Measurements from ENCODE around the gene RASL12.
A peak's percentile ranks its signal among the peaks of the same experiment; 100 is the strongest.
"Not testable (repeated sequence)": the region's sequence is repeated elsewhere in the genome, so short reads cannot be mapped to it uniquely, and the experiment has no call there.

The RASL12 gene

GRCh38 chr15:65052956-65053355 lies 14.8 kb downstream of the RASL12 start:
- no peak for DNase-seq

DNA sequence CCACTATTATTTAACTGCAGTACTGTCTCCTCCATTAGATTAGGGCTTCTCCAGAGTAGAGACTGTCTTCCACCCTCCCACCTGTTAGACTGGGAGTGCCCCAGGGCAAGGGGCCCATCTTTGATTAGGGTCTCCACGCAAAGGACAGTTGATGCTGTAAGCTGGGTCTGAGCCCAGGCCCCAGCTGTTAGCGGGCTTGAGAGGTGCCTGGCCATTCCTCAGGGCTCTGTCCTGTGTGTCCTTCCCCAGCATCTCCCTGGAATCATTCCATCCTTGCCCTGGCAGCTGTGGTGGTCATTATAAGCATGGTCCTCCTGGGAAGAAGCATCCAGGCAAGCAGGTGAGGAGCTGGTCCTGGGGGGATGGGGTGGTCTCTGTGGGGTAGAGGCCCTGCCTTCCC lies 16.5 kb downstream of the RASL12 start:
- no peak for DNase-seq

DNA sequence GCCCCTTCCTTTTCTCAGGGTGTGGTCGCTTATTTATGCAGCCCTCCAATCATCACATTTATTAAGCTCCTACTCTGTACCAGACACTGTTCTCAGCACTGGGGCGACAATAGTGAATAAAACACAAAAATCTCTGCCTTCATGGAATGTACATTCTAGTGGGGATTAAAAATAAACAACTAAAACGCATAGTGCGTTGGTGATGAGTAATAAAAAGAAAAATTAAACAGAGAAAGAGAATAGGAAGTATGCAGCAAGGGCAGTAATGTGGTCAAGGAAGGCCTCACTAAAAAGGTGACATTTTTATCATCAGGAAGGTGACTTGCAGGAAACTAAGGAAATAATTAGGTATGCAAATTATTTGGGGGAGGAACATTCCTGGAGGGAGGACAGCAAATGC lies 17.5 kb downstream of the RASL12 start:
- DNase-seq: no peak

GRCh38 chr15:65049418-65049840 lies 18.4 kb downstream of the RASL12 start:
- DNase-seq: peak; percentile 80

DNA sequence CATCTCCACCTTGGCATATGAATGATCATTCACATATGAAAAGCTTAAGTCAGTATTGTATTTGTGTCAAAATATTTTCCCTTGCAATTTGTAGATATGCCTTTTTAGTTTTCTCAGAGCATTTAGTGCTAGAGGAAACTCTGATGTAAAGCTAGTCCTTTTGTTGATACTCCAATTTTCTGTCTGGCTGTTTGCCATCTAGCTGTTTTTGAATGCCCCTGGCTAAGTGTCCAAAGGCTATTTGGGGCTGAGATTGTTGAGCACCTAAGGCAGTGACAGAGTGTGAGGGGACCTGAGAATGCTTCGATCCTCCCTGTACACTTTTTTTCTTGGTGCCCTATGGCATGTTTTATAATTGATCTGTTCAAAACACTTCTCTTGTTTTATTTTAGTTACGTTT lies 19.6 kb downstream of the RASL12 start:
- DNase-seq: no peak

DNA sequence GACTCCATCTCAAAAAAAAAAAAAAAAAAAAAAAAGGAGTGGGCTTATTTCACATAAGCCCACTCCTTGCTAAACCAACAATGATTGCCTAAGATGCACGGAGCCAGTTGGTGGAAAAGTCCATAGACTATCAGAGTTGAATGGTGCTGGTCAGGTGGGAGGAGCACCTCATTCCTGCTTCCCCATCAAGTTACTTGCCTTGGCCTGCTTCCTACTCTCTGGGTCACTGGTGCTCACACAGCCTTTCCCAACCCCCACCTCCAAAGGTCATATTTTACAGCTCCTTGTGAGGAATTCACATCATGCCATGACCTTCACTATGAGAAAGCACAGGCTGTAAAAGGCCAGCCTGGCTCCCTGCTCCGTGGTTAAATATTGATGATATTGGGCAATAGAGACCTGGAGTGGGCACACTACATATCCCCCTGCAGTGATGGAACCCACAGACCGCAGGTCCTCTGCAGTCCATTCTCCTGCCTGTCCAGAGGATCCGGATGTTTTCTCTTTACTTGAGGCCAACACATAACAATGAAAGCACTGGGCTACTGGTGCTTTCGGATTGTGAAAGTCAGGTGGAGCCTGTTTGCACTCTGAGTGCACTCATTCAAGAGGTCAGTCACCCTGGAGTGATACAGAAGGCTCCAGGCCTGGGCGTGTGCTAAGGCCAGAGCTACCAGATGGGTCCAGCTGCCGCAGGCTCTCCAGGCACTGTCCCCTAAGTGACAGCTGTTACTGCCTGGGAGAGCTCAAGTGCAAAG lies 22.9 kb downstream of the RASL12 start, which contains the start of gene SLC51B:
Gene SLC51B (plus strand): TSS at position 664 of the 758 bp plus-strand sequence. CDS start 4,618 bp downstream, outside the sequence.
- no peak for DNase-seq

- not testable (repeated sequence) for DNase-seq
Observed at GRCh38 chr15:65044218-65044617, 23.6 kb downstream of the RASL12 start.

DNA sequence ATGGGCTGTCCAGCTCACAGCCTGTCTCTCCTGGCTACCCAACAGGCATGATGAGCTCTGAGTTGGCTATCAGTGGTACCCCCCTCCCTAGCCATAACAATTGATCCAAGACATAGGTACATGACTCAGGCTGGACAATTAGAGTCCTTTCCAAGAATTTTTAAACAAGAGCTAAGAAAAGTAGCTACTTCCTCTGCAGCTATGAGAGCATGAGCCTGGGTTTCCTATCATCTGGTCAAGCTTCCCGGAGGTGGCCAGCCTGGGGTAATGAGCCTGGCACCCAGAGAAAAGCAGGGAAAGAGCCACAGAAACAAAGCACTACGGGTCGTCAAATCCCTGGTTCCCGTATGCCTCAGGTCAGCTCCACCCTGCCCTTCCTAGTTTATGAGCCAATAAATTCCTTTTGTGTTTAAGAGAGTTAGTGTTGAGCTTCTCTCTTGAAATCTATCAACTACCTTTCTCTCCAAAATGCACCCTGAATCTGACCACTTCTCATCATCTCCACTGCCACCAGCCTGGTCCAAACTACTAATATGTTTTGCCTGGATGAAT lies 24.9 kb downstream of the RASL12 start:
- DNase-seq: no peak

GRCh38 chr15:65041787-65042186 lies 26.0 kb downstream of the RASL12 start:
- no peak for DNase-seq

GRCh38 chr15:65040461-65040860 lies 27.3 kb downstream of the RASL12 start:
- no peak for DNase-seq

GRCh38 chr15:65038836-65039235 lies 29.0 kb downstream of the RASL12 start:
- DNase-seq: no peak

GRCh38 chr15:65038428-65038827 lies 29.4 kb downstream of the RASL12 start:
- DNase-seq: no peak

DNA sequence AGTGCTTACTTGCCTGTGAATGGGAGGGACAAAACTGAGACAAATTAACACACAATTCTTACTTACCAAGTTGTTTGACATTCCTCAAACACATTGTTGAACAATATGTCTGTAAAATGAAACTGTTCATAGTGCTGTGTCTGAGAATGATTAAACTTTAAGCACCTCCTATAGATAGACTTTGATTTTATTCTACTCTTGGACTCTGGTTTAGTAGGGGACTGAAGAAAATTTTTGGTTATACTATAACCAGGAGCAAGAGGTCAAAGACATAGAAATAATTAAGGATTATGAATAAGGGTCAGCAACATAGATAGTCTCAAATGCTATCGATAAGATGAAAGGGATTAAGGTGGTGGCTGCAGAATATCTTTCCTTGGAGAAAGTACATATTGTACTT lies 30.5 kb downstream of the RASL12 start:
- no peak for DNase-seq

DNA sequence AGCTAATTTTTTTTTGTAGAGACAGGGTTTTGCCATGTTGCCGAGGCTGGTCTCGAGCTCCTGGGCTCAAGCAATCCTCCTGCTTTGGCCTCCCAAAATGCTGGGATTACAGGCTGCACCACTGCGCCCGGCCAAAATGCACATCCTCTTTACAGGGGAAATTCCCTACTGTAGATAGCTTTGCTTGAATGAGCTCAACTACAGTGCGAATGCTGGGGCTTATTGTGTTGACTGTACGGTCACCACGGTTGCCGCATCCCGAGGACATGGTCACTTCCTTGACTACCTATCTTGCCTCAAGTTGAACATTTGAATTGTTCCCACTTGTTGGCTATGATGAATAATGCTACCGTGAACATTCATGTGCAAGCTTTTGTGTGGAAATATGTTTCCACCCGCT lies 33.1 kb downstream of the RASL12 start:
- no peak for DNase-seq

DNA sequence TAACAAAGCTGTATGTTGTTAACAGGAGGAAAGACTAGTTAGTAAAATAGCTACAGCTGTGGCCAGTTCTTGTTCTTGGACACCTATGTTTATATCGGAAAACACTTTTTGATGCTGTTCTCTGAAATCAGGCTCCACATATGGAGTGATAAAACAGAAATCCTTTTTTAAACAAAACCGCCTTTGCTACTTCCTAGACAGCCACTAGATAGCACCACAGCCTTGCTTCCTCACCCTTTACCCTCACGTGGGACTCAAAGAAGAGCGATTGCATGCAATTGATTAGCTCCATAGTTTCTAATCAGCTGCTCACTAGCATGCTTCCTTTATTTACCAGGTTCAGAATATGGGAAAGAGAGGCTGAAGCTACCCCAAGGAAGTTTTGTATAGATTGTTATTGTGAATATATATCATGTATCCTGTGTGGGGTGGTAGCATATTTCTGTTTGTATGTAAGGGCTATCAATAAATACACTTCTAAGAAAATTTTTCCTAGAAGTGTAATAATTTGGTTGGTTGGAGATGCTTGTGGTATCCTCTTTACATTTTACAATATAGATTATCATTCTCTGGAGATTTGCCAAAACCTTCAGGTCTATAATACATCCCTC lies 34.0 kb downstream of the RASL12 start:
- no peak for DNase-seq

DNA sequence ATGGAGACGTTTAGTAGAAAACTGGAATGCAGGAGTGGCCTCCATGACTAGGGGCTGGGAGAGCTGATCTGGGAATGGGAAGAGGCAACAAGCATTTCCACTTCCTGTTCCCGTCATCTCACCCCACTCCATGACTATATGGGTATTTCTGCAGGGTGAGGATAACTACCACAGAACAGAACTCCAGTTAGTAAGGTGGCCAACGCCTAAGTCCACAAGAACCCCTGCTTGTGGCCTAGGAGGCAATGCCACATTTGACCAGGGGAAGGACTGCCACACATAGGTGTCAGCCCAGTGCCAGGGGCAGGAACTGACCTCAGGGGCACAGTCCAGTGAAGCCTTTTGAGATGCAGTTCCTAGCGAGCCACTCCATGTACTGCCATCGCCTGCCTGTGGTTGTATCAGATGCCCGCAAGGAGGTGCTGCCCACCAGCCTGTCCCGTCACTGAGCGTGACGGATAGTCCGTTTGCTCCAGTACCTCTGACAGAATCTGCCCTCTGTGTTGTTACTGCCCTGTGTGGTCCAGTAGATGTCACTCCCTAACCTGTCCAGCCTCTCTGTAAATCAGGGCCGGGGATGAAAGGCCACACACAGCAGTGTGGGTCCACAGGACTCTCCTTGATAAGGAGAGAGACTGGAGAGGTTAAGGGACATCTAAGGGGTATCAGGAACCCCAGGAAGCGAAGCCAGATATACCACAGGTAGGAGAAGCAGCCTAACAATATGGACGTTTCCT lies 34.8 kb downstream of the RASL12 start:
- DNase-seq: no peak

DNA sequence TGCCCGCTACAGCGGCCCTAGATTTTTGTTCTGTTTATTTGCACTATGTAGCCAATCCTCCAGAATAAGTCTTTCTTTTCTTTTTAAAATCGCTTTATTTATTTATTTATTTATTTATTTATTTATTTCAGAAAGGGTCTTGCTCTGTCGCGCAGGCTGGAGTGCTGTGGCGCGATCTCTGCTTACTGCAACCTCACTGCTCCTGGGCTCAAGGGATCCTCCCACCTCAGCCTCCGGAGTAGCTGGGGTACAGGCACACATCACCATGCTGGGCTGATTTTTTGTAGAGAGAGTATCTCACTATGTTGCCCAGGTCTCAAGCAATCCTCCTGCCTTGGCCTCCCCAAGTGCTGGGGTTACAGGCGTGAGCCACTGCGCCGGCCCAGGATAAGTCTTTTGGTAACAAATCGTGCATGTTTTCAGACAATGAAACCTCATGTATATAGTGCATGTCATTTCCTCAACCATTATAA lies 38.0 kb downstream of the RASL12 start:
- no peak for DNase-seq

DNA sequence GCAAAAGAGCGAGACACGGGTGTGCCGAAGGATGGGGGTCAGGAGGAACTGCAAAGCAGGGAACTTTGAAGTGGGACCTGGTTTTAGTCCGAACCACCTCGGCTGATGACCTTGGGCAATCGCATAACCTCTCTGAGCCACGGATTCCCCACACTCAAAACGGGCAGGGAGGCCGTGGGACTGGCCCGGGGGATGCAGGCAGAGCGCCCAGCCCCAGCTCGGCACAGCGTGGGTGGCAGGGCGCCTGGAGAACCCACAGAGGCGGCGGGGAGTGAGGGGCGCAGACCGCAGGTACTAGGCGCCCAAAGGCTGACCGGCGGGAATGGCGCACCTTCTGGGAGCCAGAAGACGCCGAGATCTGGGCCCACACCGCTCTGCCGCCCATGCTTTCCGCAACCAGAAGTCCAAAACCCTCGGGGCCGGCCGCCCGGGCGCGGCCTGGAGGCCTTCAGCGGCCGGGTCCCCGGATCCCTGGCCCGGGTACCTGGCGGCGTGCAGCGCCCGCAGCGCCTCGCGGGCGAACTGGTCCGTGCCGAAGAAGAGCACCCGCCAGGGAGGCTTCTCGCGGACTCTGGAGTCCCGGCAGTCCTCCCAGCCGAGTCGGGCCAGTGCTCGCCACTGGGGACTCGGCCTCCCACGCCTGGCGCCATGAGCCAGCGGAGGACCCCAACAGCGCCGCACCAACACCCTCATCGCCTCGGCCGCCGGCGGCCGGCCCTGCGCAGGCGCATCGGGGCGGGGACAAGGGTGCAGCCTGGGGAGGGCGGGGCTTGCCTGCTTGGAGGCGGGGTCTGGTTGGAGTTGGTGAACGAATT lies 38.7 kb downstream of the RASL12 start, which contains the start of gene MTFMT:
Gene MTFMT (minus strand): TSS at position 719 of the 815 bp plus-strand sequence. CDS start 26 bp downstream, at position 693.
- DNase-seq: peak; percentile 4

GRCh38 chr15:65028338-65028737 lies 39.5 kb downstream of the RASL12 start:
- no peak for DNase-seq

- DNase-seq: no peak
Observed at GRCh38 chr15:65027593-65027992, 40.2 kb downstream of the RASL12 start.

GRCh38 chr15:65026756-65027155 lies 41.0 kb downstream of the RASL12 start:
- no peak for DNase-seq

DNA sequence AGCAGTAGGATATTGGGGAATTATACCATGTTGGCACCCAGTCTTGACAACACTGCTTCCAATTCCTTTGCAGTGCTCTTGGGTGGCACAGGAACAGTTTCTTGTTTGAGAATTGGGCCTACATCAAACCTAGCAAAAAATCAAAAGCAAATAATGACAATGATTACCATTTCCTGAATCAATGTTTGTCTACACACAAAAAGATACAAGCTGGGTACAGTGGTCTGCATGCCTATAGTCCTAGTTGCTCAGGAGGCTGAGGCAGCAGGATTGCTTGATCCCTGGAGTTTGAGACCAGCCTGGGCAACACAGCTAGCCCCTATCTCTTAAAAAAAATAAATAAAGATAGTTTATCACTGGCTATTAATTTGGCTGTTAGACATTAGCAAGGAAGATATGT lies 46.3 kb downstream of the RASL12 start:
- no peak for DNase-seq
